Cardiac atrium fibroblast (primary cell): Measurements from ENCODE around the gene ITGBL1. TPM values are rescaled to one million over a fixed set of nuclear protein-coding genes. Genes with fewer than 3 reads are reported as not detected.

ENCODE experiments used
- total RNA-seq: library from RNA; depleted of rRNA; stranded (reverse); fragments of >200 nt; gene quantifications from 2 replicates; pipeline ENCODE4 v1.2.3, GENCODE V29; 2015

ITGBL1 gene
- total RNA-seq: 4.2 and 7.0 TPM in 2 replicates

GRCh38 chr13:101452519-101453485, at the start of gene ITGBL1:
ITGBL1 (plus strand) TSS chr13:101452675; CDS start chr13:101452834, 159 bp downstream.

GRCh38 chr13:101416181-101417042, 36.1 kb upstream of the ITGBL1 start, which contains the start of gene NALCN:
NALCN (minus strand) TSS chr13:101416508; CDS start chr13:101399126, 17,382 bp downstream.

Other genes starting within 250 kb of the ITGBL1 start
- 0.18 and 0.49 TPM in 2 replicates for gene NALCN, start 36.2 kb upstream of the ITGBL1 start, total RNA-seq